ENCODE data around the gene ABHD17C.
"Not testable (repeated sequence)": the region's sequence is repeated elsewhere in the genome, so short reads cannot be mapped to it uniquely, and the experiment has no call there.

Gene ABHD17C

GRCh38 chr15:80758130-80758745 lies 63.1 kb downstream of the ABHD17C start:
- TF ChIP-seq, protein P1, sequence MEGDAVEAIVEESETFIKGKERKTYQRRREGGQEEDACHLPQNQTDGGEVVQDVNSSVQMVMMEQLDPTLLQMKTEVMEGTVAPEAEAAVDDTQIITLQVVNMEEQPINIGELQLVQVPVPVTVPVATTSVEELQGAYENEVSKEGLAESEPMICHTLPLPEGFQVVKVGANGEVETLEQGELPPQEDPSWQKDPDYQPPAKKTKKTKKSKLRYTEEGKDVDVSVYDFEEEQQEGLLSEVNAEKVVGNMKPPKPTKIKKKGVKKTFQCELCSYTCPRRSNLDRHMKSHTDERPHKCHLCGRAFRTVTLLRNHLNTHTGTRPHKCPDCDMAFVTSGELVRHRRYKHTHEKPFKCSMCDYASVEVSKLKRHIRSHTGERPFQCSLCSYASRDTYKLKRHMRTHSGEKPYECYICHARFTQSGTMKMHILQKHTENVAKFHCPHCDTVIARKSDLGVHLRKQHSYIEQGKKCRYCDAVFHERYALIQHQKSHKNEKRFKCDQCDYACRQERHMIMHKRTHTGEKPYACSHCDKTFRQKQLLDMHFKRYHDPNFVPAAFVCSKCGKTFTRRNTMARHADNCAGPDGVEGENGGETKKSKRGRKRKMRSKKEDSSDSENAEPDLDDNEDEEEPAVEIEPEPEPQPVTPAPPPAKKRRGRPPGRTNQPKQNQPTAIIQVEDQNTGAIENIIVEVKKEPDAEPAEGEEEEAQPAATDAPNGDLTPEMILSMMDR (IDR thresholded peaks at IDR 0.05; ENCODE audit: low read depth, low read length), result no peak
- H3K4me3 ChIP-seq (ENCODE audit: low read depth, low read length), result no peak overlapping the region

GRCh38 chr15:80760960-80761359 lies 65.8 kb downstream of the ABHD17C start:
- H3K4me3 ChIP-seq (ENCODE audit: low read depth, low read length), result no peak overlapping the region
- TF ChIP-seq, protein P1 (IDR thresholded peaks at IDR 0.05; ENCODE audit: low read depth, low read length), result no peak

DNA sequence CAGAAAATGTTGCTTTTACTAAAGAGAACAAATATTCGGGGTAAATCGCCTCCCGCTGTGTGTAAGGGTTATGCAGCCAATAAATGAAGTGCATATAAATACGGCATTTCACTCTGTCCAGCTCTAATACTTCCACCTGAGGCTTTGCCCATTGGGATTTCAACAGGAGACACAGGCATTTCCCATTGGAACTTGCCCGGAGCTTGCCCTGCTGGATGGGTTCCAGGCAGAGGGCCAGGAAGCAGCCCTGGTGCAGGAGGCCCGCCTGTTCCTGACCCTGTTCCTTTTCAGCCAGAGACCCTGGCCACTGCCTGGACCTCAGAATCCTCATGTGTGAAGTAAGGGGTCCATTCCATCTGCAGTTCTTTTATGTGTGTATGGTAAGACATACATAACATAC lies 66.6 kb downstream of the ABHD17C start:
- TF ChIP-seq, protein P1 (IDR thresholded peaks at IDR 0.05; ENCODE audit: low read depth, low read length), result no peak
- no peak overlapping the region for H3K4me3 ChIP-seq (ENCODE audit: low read depth, low read length)

- H3K4me3 ChIP-seq (ENCODE audit: low read depth, low read length), result not testable (repeated sequence)
These were observed 68.1 kb downstream of the ABHD17C start for GRCh38 chr15:80763235-80763634.

GRCh38 chr15:80764535-80764934 lies 69.4 kb downstream of the ABHD17C start:
- TF ChIP-seq, protein P1 (IDR thresholded peaks at IDR 0.05; ENCODE audit: low read depth, low read length), result no peak
- no peak overlapping the region for H3K4me3 ChIP-seq (ENCODE audit: low read depth, low read length)

- TF ChIP-seq, protein P1 (IDR thresholded peaks at IDR 0.05; ENCODE audit: low read depth, low read length), result no peak
- H3K4me3 ChIP-seq (ENCODE audit: low read depth, low read length), result no peak overlapping the region
These were observed 71.2 kb downstream of the ABHD17C start for GRCh38 chr15:80766275-80766674.

DNA sequence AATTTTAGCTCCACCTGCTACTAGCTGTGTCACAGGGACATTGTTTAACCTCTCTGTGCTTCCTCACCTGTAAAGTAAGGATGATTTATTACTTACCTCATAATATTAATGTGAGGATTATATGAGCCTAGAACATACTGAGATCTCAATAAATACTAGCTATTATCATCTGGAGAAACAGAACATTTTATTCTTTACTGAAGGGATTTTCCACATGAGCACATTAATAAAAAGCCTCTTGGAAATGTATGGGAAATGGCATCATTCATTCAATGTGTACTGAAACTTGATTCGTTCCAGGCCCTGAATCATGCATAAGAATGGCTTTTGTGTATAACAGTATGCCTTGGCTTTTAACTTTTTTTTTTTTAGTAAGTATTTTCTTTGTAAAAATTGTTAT lies 73.0 kb downstream of the ABHD17C start:
- H3K4me3 ChIP-seq (ENCODE audit: low read depth, low read length), result no peak overlapping the region
- TF ChIP-seq, protein P1 (IDR thresholded peaks at IDR 0.05; ENCODE audit: low read depth, low read length), result no peak
